Neural cell (in vitro differentiated cells): ENCODE results near the gene LRSAM1. TPM values are rescaled to one million over a fixed set of nuclear protein-coding genes. Genes with fewer than 3 reads are reported as not detected.

Experiments
- H2AFZ ChIP-seq: fragments of 200-600, 300-800 bp; sonication (generic), shearing (Covaris generic); 2 replicates; pipeline ENCODE4 v1.6.0; 2014; ENCODE audit warnings: low read depth, mild to moderate bottlenecking, antibody characterized with exemption, low read length, moderate library complexity
- H3F3A ChIP-seq: fragments of 200-600 bp; shearing (Covaris generic); 2 replicates; pipeline ENCODE4 v1.6.1; 2016; ENCODE audit warnings: mild to moderate bottlenecking, moderate library complexity, mixed read lengths, antibody characterized with exemption, low read length; ENCODE audit not compliant: insufficient read depth, poor library complexity, severe bottlenecking
- H3K27ac ChIP-seq: fragments of 200-600, 300-800 bp; sonication (generic), shearing (Covaris generic); 2 replicates; pipeline ENCODE4 v1.5.1; 2014; ENCODE audit warnings: mild to moderate bottlenecking, low read length, moderate library complexity
- H3K27me3 ChIP-seq: fragments of 300-800, 200-600 bp; sonication (generic), shearing (Covaris generic); 2 replicates; pipeline ENCODE4 v1.6.0; 2014; ENCODE audit warnings: mild to moderate bottlenecking, low read depth, low read length, moderate library complexity; ENCODE audit not compliant: insufficient read depth
- H3K36me3 ChIP-seq: fragments of 300-800, 200-600 bp; sonication (generic), shearing (Covaris generic); 2 replicates; pipeline ENCODE4 v1.5.1; 2014; ENCODE audit warnings: mild to moderate bottlenecking, antibody characterized with exemption, low read length, moderate library complexity; ENCODE audit not compliant: insufficient read depth
- H3K4me2 ChIP-seq: fragments of 300-800, 200-600 bp; sonication (generic), shearing (Covaris generic); 2 replicates; pipeline ENCODE4 v1.6.0; 2014; ENCODE audit warnings: mild to moderate bottlenecking, low read length
- H3K4me3 ChIP-seq: fragments of 300-800, 200-600 bp; sonication (generic), shearing (Covaris generic); 2 replicates; pipeline ENCODE4 v1.5.1; 2014; ENCODE audit warnings: mild to moderate bottlenecking, low read length, moderate library complexity
- H3K79me2 ChIP-seq: fragments of 200-600 bp; shearing (Covaris generic); replicated peaks from 2 replicates; pipeline ENCODE4 v1.6.0; 2014; ENCODE audit warnings: mild to moderate bottlenecking, low read length, moderate library complexity; ENCODE audit not compliant: insufficient read depth
- H3K9ac ChIP-seq: fragments of 300-800, 200-600 bp; sonication (generic), shearing (Covaris generic); 2 replicates; pipeline ENCODE4 v1.6.1; 2016; ENCODE audit warnings: mild to moderate bottlenecking, low read length, mixed read lengths
- H3K9me2 ChIP-seq: fragments of 200-600 bp; shearing (Covaris generic); 2 replicates; pipeline ENCODE4 v1.6.1; 2016; ENCODE audit warnings: mild to moderate bottlenecking, low read length, mixed read lengths; ENCODE audit not compliant: insufficient read depth
- H3K9me3 ChIP-seq: fragments of 200-600, 300-800 bp; sonication (generic), shearing (Covaris generic); 2 replicates; pipeline ENCODE4 v1.6.1; 2016; ENCODE audit warnings: mild to moderate bottlenecking, mixed run types, low read length, moderate library complexity, mixed read lengths
- H4K20me1 ChIP-seq: fragments of 200-600 bp; shearing (Covaris generic); 2 replicates; pipeline ENCODE4 v1.6.1; 2016; ENCODE audit warnings: mild to moderate bottlenecking, mixed run types; ENCODE audit not compliant: insufficient read depth
- CTCF ChIP-seq: fragments of 450-650 bp; IDR thresholded peaks from 2 replicates; pipeline ENCODE4 v1.5.1; 2014; ENCODE audit warnings: antibody characterized with exemption, mild to moderate bottlenecking, moderate library complexity; ENCODE audit not compliant: poor library complexity, severe bottlenecking
- EP300 ChIP-seq: fragments of 450-650 bp; conservative IDR thresholded peaks from 2 replicates; pipeline ENCODE4 v1.6.1; 2014; ENCODE audit warnings: antibody characterized with exemption, mild to moderate bottlenecking, moderate library complexity; ENCODE audit not compliant: poor library complexity, severe bottlenecking
- EZH2 ChIP-seq: fragments of 200-600, 300-800 bp; shearing (Covaris generic), sonication (generic); IDR thresholded peaks from 2 replicates; pipeline ENCODE4 v1.6.1; 2014; ENCODE audit warnings: antibody characterized with exemption, low read length, borderline replicate concordance, mild to moderate bottlenecking; ENCODE audit not compliant: insufficient read depth, poor library complexity, severe bottlenecking
- MXI1 ChIP-seq: fragments of 450-650 bp; conservative IDR thresholded peaks from 2 replicates; pipeline ENCODE4 v1.6.1; 2014; ENCODE audit warnings: antibody characterized with exemption, mild to moderate bottlenecking; ENCODE audit not compliant: poor library complexity, severe bottlenecking
- POLR2AphosphoS5 ChIP-seq: IDR thresholded peaks from 2 replicates; pipeline ENCODE4 v1.6.1; 2012
- RAD21 ChIP-seq: fragments of 450-650 bp; conservative IDR thresholded peaks from 2 replicates; pipeline ENCODE4 v1.6.1; 2014; ENCODE audit warnings: antibody characterized with exemption, mild to moderate bottlenecking, moderate library complexity
- SMC3 ChIP-seq: fragments of 450-650 bp; conservative IDR thresholded peaks from 2 replicates; pipeline ENCODE4 v1.6.1; 2014; ENCODE audit warnings: antibody characterized with exemption, mild to moderate bottlenecking, moderate library complexity; ENCODE audit not compliant: poor library complexity
- TAF1 ChIP-seq: IDR thresholded peaks from 2 replicates; pipeline ENCODE4 v1.6.1; 2012; ENCODE audit warnings: low read depth
- polyA plus RNA-seq: library from polyadenylated mRNA; depleted of rRNA; stranded (reverse); fragments of >200 nt; gene quantifications from 2 replicates; pipeline ENCODE4 v1.2.3, GENCODE V29; 2014
- TF ChIP-seq, protein P1 (sequence below): IDR thresholded peaks from 2 replicates; pipeline ENCODE4 v1.6.1; 2012; ENCODE audit warnings: borderline replicate concordance

The LRSAM1 gene
- polyA plus RNA-seq, 1 donor from 2014 or later, result 21.6 TPM

DNA sequence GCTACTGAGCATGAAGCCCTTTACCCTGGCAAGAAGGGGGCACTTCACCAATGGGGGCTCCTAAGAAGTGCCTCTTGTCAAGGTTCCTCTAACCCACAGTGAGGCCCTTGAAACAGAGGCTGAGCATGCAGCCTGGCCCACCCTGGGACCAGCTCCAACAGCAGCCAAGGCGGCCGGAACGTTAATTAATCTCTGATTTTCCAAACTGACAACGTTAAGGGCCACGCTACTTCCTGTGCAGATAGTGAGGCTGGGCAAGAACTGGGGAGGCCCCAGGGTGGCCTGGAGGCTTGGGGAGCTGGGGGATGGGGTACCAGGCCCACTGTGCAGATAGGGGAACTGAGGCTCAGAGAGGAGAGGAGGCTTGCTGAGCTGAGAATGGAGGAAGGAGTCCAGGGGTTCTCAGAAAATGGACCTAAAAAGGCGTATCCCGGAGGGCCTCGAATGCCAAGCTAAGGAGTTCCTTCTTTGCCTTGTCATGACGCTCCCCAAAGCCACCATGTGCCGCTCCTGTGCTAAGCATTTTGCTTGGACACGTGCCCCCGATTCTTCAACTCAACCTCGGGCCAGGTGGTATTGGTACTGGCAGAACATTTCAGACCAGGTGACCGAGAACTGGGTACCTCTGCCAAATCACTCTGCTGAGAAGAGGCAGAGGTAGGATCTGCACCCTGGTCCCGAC lies 88.8 kb downstream of the LRSAM1 start:
- Histone ChIP-seq H3K27ac (no peak overlapping the region), H3K4me3 (no peak overlapping the region), H3K9ac (no peak overlapping the region), H3K4me2 (no peak overlapping the region), H4K20me1 (no peaks in the 10 kb centered on the region), H2AFZ (no peak overlapping the region), H3K9me2 (no peaks in the 10 kb centered on the region), H3K79me2 (no peaks in the 10 kb centered on the region), H3K9me3 (no peaks in the 10 kb centered on the region), H3K36me3 (no peaks in the 10 kb centered on the region), H3F3A (no peaks in the 10 kb centered on the region), H3K27me3 (no peaks in the 10 kb centered on the region)
- TF ChIP-seq, protein P1, sequence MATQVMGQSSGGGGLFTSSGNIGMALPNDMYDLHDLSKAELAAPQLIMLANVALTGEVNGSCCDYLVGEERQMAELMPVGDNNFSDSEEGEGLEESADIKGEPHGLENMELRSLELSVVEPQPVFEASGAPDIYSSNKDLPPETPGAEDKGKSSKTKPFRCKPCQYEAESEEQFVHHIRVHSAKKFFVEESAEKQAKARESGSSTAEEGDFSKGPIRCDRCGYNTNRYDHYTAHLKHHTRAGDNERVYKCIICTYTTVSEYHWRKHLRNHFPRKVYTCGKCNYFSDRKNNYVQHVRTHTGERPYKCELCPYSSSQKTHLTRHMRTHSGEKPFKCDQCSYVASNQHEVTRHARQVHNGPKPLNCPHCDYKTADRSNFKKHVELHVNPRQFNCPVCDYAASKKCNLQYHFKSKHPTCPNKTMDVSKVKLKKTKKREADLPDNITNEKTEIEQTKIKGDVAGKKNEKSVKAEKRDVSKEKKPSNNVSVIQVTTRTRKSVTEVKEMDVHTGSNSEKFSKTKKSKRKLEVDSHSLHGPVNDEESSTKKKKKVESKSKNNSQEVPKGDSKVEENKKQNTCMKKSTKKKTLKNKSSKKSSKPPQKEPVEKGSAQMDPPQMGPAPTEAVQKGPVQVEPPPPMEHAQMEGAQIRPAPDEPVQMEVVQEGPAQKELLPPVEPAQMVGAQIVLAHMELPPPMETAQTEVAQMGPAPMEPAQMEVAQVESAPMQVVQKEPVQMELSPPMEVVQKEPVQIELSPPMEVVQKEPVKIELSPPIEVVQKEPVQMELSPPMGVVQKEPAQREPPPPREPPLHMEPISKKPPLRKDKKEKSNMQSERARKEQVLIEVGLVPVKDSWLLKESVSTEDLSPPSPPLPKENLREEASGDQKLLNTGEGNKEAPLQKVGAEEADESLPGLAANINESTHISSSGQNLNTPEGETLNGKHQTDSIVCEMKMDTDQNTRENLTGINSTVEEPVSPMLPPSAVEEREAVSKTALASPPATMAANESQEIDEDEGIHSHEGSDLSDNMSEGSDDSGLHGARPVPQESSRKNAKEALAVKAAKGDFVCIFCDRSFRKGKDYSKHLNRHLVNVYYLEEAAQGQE, result no peak
- no peak for TF ChIP-seq EP300
- no peak for TF ChIP-seq RAD21
- TF ChIP-seq SMC3, result no peak
- no peak for TF ChIP-seq POLR2AphosphoS5
- no peak for TF ChIP-seq MXI1
- TF ChIP-seq TAF1, result no peak
- no peak for TF ChIP-seq CTCF
- TF ChIP-seq EZH2, result no peak

- no peak overlapping the region for H2AFZ ChIP-seq
- TF ChIP-seq RAD21, result no peak
- TF ChIP-seq, protein P1, result no peak
- no peak for TF ChIP-seq EP300
- TF ChIP-seq EZH2, result no peak
- TF ChIP-seq MXI1, result no peak
- no peak for TF ChIP-seq SMC3
- no peak for TF ChIP-seq CTCF
- no peak for TF ChIP-seq TAF1
- no peak for TF ChIP-seq POLR2AphosphoS5
- H3K9me3 ChIP-seq, result no peaks in the 10 kb centered on the region
- H3K9me2 ChIP-seq, result no peaks in the 10 kb centered on the region
- no peaks in the 10 kb centered on the region for H3K36me3 ChIP-seq
- H3K4me3 ChIP-seq, result no peak overlapping the region
- no peak overlapping the region for H3K27ac ChIP-seq
- no peaks in the 10 kb centered on the region for H3K27me3 ChIP-seq
- H4K20me1 ChIP-seq, result no peaks in the 10 kb centered on the region
- H3F3A ChIP-seq, result no peaks in the 10 kb centered on the region
- H3K79me2 ChIP-seq, result no peaks in the 10 kb centered on the region
- H3K9ac ChIP-seq, result no peak overlapping the region
- H3K4me2 ChIP-seq, result no peak overlapping the region
Observed at GRCh38 chr9:127540664-127541041, 89.3 kb downstream of the LRSAM1 start.
